HG02870 (cell line): ENCODE measurements around the gene PXT1.

Experiments
- ATAC-seq: cut with Tn5 transposase; IDR thresholded peaks from one replicate; pipeline ENCODE4 v1.9.1; 2021; ENCODE audit warnings: mild to moderate bottlenecking, moderate library complexity; ENCODE audit not compliant: unreplicated experiment

The PXT1 gene

DNA sequence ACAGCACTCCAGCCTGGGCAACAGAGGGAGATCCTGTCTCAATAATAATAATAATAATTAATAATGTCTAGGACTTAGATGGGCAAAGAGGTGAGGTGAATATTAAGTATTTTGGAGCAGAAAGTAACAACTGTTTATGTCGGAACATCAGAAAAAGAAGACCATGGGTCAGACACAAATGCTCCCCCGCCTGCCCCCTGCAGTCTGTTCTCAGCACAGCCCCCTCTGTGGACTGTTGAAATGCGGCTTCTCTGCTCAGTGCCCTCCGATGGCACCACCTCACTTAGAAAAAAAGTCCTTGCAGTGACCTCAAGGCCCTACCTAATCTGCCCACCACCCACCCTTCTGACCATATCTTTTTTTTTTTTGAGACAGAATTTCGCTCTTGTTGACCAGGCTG lies 50.0 kb downstream of the PXT1 start:
- no peak for ATAC-seq

GRCh38 chr6:36389353-36389752 lies 53.3 kb downstream of the PXT1 start:
- no peak for ATAC-seq

- no peak for ATAC-seq
These were observed 55.0 kb downstream of the PXT1 start, which contains the start of gene ETV7 for GRCh38 chr6:36387440-36388303. Gene ETV7, minus strand, starts transcription at chr6:36387669. Its CDS starts 128 bp downstream, at chr6:36387541.

- ATAC-seq = no peak
These were observed 55.9 kb downstream of the PXT1 start for GRCh38 chr6:36386495-36387439.

DNA sequence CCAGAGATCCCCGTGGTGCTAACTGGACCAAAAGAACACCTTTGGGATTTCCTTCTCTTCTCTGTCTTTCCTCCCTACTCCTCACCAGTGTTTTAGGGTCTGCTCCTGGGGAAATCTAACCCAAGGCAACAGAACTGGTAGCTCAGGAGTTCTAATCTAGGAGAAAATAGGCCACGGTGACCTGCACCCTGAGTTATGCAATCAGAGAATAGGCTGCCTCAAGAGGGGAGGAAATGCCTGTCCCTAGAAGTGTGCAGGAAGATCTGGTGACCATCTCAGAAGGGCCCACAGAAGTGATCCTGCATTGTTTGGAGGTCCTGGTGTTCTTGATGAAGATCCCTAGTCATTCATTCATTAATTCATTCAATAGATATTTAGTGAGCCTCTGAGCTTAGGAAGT lies 58.6 kb downstream of the PXT1 start:
- no peak for ATAC-seq

DNA sequence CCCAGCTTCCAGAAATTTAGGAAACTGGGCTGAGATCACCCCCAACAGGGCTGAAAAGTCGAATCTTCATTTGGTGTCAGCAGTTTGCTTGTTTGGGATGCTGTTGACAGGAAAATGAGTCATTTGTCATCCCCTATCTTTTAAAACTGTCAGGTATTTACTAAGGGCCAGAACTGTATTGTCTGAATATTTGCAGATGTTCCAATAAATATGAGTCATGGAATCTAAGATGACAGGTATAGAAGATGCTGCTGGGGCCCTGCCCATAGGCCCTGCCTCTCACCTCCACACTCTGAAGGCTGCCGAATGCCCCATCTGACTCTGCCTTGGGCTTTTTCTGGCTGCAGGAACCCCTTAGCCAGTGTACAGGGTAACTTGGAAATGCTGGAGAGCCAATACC lies 59.0 kb downstream of the PXT1 start:
- ATAC-seq = no peak

DNA sequence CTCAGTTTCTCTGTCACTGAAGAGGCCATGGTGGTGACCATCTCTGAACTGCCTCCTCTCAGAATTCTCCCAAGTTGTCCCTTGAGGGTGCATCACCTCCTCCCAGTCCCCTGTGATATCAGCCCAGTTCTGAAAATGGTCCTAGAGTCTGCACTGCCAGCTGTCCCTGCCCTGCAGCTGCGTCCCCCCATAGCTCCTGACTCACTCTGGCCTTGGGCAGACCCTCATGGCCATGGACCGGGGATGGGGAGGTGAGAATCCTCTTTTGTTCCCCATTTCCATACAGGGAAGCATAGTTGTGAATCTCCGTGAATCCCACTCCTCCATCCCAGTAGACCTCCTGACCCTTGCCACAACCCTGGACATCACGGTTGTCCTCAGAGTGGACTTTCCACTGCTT lies 59.7 kb downstream of the PXT1 start:
- no peak for ATAC-seq

DNA sequence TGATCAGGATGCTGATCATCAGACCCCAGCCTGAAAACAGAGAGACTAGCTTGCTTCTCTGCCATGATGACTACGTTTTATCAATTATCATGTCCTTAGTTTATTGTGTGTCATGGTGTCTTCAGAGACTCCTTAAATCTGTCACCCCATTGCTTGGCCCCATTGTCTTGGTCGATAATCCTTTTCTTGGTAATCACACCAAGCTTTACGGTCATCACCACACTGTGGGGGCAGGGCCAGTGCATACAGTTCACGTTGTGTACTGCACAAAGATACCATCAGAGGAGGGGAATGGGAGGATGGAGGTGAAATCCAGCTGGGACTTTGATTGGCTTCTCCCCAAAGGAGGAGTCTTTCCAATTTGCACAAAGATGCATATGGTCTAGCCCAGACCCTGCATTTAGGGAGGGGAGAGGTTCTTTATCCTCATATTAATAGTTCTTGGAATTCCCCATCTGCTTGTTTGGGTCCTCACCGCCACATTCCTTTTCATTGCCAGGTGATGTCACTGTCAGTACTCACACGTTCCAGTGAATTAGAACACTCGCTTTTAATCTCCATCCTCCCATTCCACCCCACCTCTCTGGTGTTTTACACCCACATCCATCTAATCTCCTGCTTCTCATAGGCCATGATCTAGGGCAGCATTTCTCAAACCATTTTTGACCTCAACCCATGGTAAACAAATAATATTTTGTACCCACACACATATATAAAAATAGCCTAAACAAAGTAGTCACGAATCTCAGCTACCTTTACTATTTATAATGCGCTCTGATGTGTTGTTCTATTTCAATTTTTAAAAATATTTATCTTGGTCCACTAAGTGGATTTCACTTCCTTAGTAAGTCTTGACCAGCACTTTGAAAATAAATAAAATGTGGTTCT lies 60.9 kb downstream of the PXT1 start:
- no peak for ATAC-seq

DNA sequence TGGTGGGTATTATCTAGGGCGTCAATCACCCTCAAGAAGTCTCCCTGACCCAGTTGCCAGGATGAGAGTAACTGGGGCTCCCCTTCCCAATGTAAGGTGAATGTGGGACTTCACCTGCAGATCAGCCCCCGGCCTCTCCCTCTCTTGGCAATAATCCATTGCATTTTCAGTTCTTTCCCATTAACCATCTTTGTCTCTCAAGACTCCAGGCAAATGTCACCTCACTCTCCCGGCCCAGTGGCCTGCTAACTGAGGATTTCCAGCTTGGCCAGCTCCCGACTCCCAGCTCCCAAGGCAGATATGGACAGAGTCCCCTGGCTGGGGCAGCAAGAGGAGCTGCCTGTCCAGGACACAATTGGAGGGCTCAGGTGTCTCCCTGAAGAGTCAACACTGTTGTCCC lies 62.5 kb downstream of the PXT1 start:
- no peak for ATAC-seq

GRCh38 chr6:36378936-36379335 lies 63.7 kb downstream of the PXT1 start:
- no peak for ATAC-seq

DNA sequence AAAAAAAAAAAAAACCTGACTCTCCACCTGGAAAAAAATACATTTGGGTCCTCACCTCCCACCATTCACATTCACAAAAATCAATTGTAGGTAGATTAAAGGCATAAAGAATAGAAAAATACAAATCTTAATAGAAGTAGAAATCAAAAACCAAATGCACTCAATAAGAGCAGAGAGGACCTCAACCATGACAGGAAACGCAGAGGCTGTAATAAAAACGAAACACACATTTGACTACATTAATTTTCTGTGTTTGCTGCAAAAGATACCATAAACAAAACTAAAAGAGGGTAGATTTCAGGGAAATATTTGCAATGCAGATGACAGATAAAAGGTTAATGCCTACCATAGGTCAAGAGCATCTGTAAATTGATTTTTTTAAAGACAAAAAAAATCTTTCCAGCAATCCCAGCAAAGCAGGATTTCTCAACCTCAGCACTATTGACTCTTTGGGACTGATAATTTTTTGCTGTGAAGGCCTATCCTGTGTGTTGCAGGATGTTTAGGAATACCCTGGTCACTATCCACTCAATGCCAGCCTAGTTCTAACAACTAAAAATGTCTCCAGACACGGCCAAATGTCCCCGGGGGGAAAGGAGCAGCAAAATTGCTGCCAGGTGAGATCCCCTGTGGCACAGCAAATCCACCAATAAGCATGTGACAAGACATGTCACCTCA lies 64.3 kb downstream of the PXT1 start:
- no peak for ATAC-seq

DNA sequence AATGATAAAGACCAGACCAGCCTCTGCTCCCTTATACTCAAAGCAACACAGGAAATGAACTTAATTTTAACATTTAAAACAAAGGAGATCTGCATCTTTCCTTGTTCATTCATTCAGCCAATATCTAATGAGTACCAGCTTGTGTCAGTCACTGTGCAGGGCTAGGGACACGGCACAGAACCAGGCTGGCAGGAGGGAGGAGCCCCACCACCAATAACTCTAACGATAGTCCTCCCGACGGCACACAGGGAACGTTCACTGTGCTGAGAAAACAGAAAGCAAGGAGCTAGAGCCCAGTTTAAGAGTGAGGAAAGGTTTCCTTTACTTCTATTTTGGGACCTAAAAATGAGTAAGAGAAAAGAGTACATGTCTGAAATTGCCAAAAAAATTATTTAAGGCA lies 65.1 kb downstream of the PXT1 start:
- ATAC-seq = no peak

- ATAC-seq = no peak
These were observed 65.9 kb downstream of the PXT1 start for GRCh38 chr6:36376742-36377141.

- no peak for ATAC-seq
These were observed 66.5 kb downstream of the PXT1 start for GRCh38 chr6:36376183-36376582.

DNA sequence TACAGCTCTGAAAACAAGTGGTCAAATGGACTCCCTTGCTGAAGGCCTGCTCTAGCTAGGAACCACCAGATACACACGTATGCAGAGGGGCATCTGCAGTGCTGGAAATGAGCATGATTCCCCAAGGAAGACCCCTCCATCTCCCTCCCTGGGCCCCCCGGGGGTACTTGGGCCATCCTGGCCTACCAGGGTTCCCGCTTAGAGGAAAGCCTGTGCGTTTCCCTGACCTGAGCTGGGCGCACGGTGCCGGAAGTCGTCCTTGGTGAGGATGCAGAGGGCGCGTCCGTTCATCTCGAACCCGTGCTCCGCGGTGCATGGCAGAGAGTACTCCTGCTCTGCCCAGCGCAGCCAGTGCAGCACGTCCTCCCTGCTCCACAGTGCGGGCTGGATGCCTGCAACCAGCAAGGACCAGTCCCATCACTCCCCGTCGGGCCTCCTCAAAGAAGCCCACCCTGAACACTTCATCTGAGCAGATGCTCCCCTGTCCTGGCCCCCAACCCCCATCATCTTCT lies 67.0 kb downstream of the PXT1 start:
- no peak for ATAC-seq

DNA sequence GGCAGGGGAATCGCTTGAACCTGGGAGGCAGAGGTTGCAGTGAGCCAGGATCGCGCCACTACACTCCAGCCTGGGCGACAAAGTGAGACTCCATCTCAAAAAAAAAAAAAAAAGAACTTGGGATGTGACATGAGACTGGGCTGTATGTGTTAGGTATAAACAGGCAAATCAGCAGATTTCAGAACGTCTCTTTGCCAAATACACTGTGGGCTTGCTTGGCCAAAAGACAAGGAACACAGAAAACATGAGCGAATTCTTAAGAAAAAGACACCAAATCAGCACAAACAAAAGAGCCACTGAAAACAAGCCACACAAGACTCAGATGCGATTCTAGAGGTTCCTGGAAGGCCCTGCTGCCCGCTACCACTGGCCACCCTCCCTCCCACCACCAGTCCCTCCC lies 67.7 kb downstream of the PXT1 start:
- ATAC-seq = no peak

GRCh38 chr6:36374194-36374593 lies 68.5 kb downstream of the PXT1 start:
- ATAC-seq = no peak

GRCh38 chr6:36373368-36374019 lies 69.2 kb downstream of the PXT1 start:
- ATAC-seq = no peak

- no peak for ATAC-seq
These were observed 70.6 kb downstream of the PXT1 start for GRCh38 chr6:36372088-36372487.

DNA sequence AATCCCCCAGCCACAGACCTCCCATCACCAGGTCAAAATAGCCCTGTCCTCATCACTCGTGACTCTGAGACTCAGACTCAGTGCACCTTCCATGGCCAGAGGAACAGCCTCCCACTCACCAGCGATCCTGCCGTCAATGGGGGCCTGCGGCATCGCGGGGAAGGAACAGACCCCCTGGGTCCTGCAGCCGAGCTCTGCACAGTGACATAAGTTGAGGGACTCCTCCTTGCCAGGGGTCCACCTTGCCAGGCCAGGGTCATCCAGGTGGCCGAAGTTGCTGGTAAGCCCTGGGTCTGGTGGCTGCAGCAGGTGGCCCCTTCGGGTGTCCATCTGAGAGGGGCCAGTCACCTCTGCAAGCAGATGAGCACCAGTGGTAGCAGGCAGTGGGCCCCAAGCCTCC lies 71.4 kb downstream of the PXT1 start:
- no peak for ATAC-seq
